Gastroesophageal sphincter (tissue), 4 donors: ENCODE measurements around the gene MYO18B. TPM values are rescaled to one million over a fixed set of nuclear protein-coding genes. Genes with fewer than 3 reads are reported as not detected.
A peak's percentile ranks its signal among the peaks of the same experiment; 100 is the strongest.

ENCODE experiments used
- ATAC-seq: fragments of 150-250 bp; one replicate; pipeline ENCODE4 v1.9.1; 2016; ENCODE audit warnings: mild to moderate bottlenecking, moderate library complexity
- H3K27ac ChIP-seq, 4 donors: fragments of 200-600 bp; sonication (generic) in 3 of 4; 1 replicate in 3 of 4; 2 replicates in 1 of 4; pipeline ENCODE4 v1.5.1; 2016 to 2019
- H3K27me3 ChIP-seq: fragments of 200-600 bp; sonication (generic); one replicate; pipeline ENCODE4 v1.5.1; 2019
- H3K36me3 ChIP-seq, 2 donors: fragments of 200-600 bp; sonication (generic); one replicate each; pipeline ENCODE4 v1.5.1; 2019; ENCODE audit warnings: control low read depth in 1 of 2
- H3K4me1 ChIP-seq, 3 donors: fragments of 200-600 bp; sonication (generic); 1 replicate in 2 of 3; 2 replicates in 1 of 3; pipeline ENCODE4 v1.5.1; 2016 to 2019; ENCODE audit warnings: control low read depth in 2 of 3
- H3K4me3 ChIP-seq, 2 donors: fragments of 200-600 bp; sonication (generic); one replicate each; pipeline ENCODE4 v1.5.1; 2019; ENCODE audit warnings: mild to moderate bottlenecking in 1 of 2, moderate library complexity in 1 of 2
- H3K9me3 ChIP-seq, 3 donors: fragments of 200-600 bp; sonication (generic); one replicate each; pipeline ENCODE4 v1.5.1; 2017 to 2019; ENCODE audit warnings: control low read depth in 2 of 3
- EP300 ChIP-seq: sonication (generic); formaldehyde crosslinking; IDR thresholded peaks from one replicate; pipeline ENCODE4 v1.6.1; 2017; ENCODE audit warnings: antibody characterized with exemption, mild to moderate bottlenecking
- POLR2A ChIP-seq, 2 donors: fragments of 450-650 bp; IDR thresholded peaks; one replicate each; pipeline ENCODE4 v1.6.1; 2017; ENCODE audit warnings: antibody characterized with exemption in 2 of 2, mild to moderate bottlenecking in 2 of 2, moderate library complexity in 1 of 2
- POLR2AphosphoS5 ChIP-seq: sonication (generic); formaldehyde crosslinking; IDR thresholded peaks from one replicate; pipeline ENCODE4 v1.6.1; 2017; ENCODE audit warnings: antibody characterized with exemption
- WGBS, 2 donors: methylation state at CpG; one replicate each; pipeline ENCODE4 v1.1.5; 2018; ENCODE audit warnings: low coverage in 1 of 2; 5-methylcytosine and 5-hydroxymethylcytosine counted together
- total RNA-seq, 4 donors: library from RNA; depleted of rRNA; stranded (reverse); fragments of >200 nt; gene quantifications; one replicate each; pipeline ENCODE4 v1.1.0, GENCODE V29; 2016
- TF ChIP-seq, protein P1 (sequence below), 4 experiments: fragments of 200-600 bp in 2 of 4; fragments of 450-650 bp in 2 of 4; sonication (generic) in 1 of 4; IDR thresholded peaks; one replicate each; pipeline ENCODE4 v1.5.1; 2017 to 2019; ENCODE audit warnings: antibody characterized with exemption in 4 of 4, mild to moderate bottlenecking in 2 of 4, moderate library complexity in 2 of 4

MYO18B gene
- total RNA-seq, 4 donors from 2014 or later = 0.19 to 6.9 (median 1.4) TPM; not detected in 1

DNA sequence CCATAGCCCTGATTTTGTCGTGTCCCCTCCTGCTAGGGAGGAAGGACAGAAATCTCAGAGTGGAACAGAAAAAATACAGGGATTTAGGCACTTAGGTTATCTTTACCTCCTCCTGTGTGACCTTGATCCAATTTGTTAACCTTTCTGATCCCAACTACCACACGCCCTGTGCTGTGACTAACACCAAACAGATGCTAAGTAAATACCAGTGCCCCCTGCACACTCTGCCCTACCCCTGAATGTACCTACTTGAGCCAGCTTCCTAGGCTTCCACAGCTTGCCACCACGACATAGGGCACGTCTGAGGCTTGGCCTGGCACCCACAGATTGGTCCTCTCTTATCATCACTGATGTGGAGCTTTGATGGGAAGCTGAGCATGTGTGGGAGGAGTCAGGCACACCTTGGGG lies 9.2 kb downstream of the MYO18B start:
- Histone ChIP-seq H3K4me3 (no peak overlapping the region), H3K27me3 (no peaks in the 10 kb centered on the region), H3K36me3 (no peaks in the 10 kb centered on the region), H3K4me1 (peaks cover 0 to 12% (median 0%) of the 10 kb centered on the region in 3 donors), H3K27ac (no peak overlapping the region), H3K9me3 (no peaks in the 10 kb centered on the region)
- no peak for ATAC-seq
- no peak for TF ChIP-seq POLR2A (IDR thresholded peaks at IDR 0.05)
- TF ChIP-seq, protein P1, sequence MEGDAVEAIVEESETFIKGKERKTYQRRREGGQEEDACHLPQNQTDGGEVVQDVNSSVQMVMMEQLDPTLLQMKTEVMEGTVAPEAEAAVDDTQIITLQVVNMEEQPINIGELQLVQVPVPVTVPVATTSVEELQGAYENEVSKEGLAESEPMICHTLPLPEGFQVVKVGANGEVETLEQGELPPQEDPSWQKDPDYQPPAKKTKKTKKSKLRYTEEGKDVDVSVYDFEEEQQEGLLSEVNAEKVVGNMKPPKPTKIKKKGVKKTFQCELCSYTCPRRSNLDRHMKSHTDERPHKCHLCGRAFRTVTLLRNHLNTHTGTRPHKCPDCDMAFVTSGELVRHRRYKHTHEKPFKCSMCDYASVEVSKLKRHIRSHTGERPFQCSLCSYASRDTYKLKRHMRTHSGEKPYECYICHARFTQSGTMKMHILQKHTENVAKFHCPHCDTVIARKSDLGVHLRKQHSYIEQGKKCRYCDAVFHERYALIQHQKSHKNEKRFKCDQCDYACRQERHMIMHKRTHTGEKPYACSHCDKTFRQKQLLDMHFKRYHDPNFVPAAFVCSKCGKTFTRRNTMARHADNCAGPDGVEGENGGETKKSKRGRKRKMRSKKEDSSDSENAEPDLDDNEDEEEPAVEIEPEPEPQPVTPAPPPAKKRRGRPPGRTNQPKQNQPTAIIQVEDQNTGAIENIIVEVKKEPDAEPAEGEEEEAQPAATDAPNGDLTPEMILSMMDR (IDR thresholded peaks at IDR 0.05) = no peak
- no peak for TF ChIP-seq EP300
- TF ChIP-seq POLR2AphosphoS5 = no peak
- 57 to 69% methylated on average over 2 to 4 of the region's 4 CpGs for WGBS, 2 donors

DNA sequence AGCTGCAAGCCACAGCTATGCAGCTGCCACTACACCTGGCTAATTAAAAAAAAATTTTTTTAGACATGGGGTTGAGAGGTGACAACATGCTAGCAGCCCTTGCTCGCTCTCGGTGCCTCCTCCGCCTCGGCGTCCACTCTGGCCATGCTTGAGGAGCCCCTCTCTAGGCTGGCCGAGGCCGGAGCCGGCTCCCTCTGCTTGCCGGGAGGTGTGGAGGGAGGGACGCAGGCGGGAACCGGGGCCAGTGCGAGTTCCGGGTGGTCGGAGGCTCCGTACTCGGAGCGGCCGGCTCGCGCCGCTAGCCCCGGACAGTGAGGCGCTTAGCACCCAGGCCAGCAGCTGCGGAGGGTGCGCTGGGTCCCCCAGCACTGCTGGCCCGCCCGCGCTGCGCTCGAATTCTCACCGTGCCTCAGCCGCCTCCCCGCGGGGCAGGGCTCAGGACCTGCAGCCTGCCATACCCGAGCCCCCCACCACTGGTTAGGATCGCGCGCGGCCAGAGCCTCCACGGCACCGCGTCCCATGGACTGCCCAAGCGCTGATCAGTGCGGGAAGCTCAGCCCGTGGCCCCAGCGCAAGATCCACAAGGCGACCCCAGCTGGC lies 10.7 kb downstream of the MYO18B start:
- H3K9me3 ChIP-seq = no peaks in the 10 kb centered on the region
- H3K27ac ChIP-seq = no peak overlapping the region
- WGBS, 2 donors = 76% methylated on average over 5 of the region's 48 CpGs; no CpG with 5 or more reads in 1 of the 2 donors
- H3K36me3 ChIP-seq = no peaks in the 10 kb centered on the region
- TF ChIP-seq POLR2A (IDR thresholded peaks at IDR 0.05) (no peak), EP300 (no peak), POLR2AphosphoS5 (no peak)
- TF ChIP-seq, protein P1 (IDR thresholded peaks at IDR 0.05) = no peak
- ATAC-seq = no peak
- no peak overlapping the region for H3K4me3 ChIP-seq
- peaks cover 0 to 12% (median 0%) of the 10 kb centered on the region in 3 donors for H3K4me1 ChIP-seq
- no peaks in the 10 kb centered on the region for H3K27me3 ChIP-seq

DNA sequence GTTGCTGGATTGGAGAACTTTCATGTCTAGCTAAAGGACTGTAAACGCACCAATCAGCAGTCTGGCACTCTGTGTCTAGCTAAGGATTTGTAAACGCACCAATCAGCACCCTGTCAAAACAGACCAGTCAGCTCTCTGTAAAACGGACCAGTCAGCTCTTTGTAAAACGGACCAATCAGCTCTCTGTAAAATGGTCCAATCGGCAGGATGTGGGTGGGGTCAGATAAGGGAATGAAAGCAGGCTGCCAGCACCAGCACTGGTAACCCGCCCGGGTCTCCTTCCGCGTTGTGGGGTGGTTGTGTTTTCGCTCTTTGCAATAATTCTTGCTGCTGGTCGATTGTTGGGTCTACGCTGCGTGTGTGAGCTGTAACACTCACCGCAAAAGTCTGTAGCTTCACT lies 11.3 kb downstream of the MYO18B start:
- H3K27ac ChIP-seq = no peak overlapping the region
- WGBS, 2 donors = 93% methylated on average over 3 to 11 of the region's 14 CpGs

DNA sequence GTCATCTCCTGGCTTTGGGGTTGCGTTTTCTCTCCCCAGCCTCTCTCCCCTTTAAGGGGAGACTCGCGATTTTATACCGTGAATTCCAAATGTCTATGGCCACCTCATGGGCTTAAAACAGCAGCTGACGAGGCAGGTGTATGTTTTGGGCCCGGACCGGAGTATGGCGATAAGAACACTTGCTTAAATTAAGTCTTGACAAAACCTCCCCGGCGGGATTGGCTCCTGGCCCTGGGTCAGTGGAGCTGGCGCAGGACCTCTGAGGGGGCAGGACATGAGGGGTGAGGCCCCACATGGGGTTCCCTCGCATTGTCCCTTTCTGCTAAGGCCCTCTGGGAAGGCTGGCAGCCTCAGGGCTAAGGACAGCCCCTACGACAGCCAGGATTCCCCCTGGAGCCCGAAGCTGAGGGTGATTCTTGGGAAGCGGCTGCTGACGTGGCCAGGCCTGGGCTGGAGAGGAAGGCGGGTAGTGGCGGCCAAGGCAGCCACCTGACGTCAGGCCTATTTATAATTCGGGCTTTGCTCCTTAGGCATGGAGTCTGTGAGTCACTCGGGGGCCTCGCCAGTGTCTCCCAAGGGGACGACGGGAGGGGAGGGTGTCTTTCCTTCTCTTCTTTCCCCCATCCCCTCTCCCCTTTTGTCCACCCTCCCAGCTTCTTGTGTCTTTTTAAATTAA lies 12.7 kb downstream of the MYO18B start:
- peak; percentile 95 for ATAC-seq
- 50 to 89% methylated on average over 5 to 6 of the region's 24 CpGs for WGBS, 2 donors

More for the DNA sequence above, 11.3 kb downstream of the MYO18B start:
- Histone ChIP-seq H3K4me3 (no peak overlapping the region), H3K4me1 (peaks cover 0 to 12% (median 0%) of the 10 kb centered on the region in 3 donors), H3K27me3 (no peaks in the 10 kb centered on the region), H3K9me3 (no peaks in the 10 kb centered on the region), H3K36me3 (no peaks in the 10 kb centered on the region)
- ATAC-seq = no peak
- TF ChIP-seq, protein P1 (IDR thresholded peaks at IDR 0.05) = no peak
- TF ChIP-seq POLR2A (IDR thresholded peaks at IDR 0.05) = no peak
- no peak for TF ChIP-seq EP300
- TF ChIP-seq POLR2AphosphoS5 = no peak

DNA sequence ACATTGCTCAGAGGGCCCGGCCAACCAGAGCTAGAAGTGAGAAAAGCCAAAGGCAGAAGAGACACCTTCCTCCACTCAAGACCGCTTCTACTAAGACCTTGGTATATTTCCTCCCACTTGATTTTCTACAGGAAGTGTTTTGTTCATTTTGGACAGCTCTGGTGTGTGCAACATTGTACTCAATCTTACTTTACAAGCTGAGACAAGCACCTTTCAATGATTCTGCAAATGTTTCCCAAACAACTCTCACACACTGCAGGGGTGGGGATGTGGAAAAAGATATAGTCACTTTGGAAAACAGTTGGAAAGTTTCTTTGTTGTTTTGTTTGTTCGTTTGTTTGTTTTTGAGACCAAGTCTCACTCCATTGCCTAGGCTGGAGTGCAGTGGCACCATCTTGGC lies 15.7 kb downstream of the MYO18B start:
- Histone ChIP-seq H3K4me1 (peaks cover 0 to 12% (median 0%) of the 10 kb centered on the region in 3 donors), H3K27ac (no peak overlapping the region)
- 70 to 71% methylated on average over 3 of the region's 3 CpGs for WGBS, 2 donors

More for the DNA sequence above, 12.7 kb downstream of the MYO18B start:
- Histone ChIP-seq H3K27ac (peak overlapping the region; percentile 9 to 79 (median 77)), H3K27me3 (no peaks in the 10 kb centered on the region), H3K9me3 (no peaks in the 10 kb centered on the region), H3K4me3 (peak overlapping the region in 1 of 2 donors; percentile 32), H3K4me1 (peaks cover 0 to 12% (median 0%) of the 10 kb centered on the region in 3 donors), H3K36me3 (no peaks in the 10 kb centered on the region)
- TF ChIP-seq POLR2AphosphoS5 (peak; percentile 66), EP300 (no peak)

More for the DNA sequence above, 15.7 kb downstream of the MYO18B start:
- Histone ChIP-seq H3K36me3 (no peaks in the 10 kb centered on the region), H3K4me3 (no peak overlapping the region), H3K27me3 (no peaks in the 10 kb centered on the region), H3K9me3 (no peaks in the 10 kb centered on the region)
- ATAC-seq = no peak
- TF ChIP-seq POLR2AphosphoS5 (no peak), EP300 (no peak), POLR2A (IDR thresholded peaks at IDR 0.05) (no peak)
- TF ChIP-seq, protein P1 (IDR thresholded peaks at IDR 0.05) = no peak
